Lower lobe of right lung (tissue), 2 donors: ENCODE measurements around the gene LCN1. TPM values are rescaled to one million over a fixed set of nuclear protein-coding genes. Genes with fewer than 3 reads are reported as not detected.
"Not testable (repeated sequence)": the region's sequence is repeated elsewhere in the genome, so short reads cannot be mapped to it uniquely, and the experiment has no call there.

Source experiments
- ATAC-seq, 2 donors: fragments of 200-7000 bp; cut with Tn5 transposase; one replicate each; pipeline ENCODE4 v1.9.1; 2020 to 2022; ENCODE audit warnings: mild to moderate bottlenecking in 2 of 2, moderate library complexity in 2 of 2
- DNase-seq: peaks from one replicate; pipeline ENCODE4 v3.0.0-alpha.2; 2020
- H3K27ac ChIP-seq: fragments of 200-600 bp; one replicate; pipeline ENCODE4 v1.8.0; 2022
- H3K27me3 ChIP-seq: fragments of 200-600 bp; one replicate; pipeline ENCODE4 v1.8.0; 2022; ENCODE audit warnings: low read depth
- H3K36me3 ChIP-seq: fragments of 200-600 bp; one replicate; pipeline ENCODE4 v1.8.0; 2022; ENCODE audit warnings: mild to moderate bottlenecking
- H3K4me1 ChIP-seq: fragments of 200-600 bp; one replicate; pipeline ENCODE4 v1.8.0; 2022
- H3K4me3 ChIP-seq: fragments of 200-600 bp; one replicate; pipeline ENCODE4 v1.8.0; 2022; ENCODE audit warnings: mild to moderate bottlenecking
- H3K9me3 ChIP-seq: fragments of 200-600 bp; one replicate; pipeline ENCODE4 v1.8.0; 2022
- CTCF ChIP-seq: fragments of 200-600 bp; IDR thresholded peaks from one replicate; pipeline ENCODE4 v1.8.0; 2022; ENCODE audit warnings: antibody characterized with exemption, mild to moderate bottlenecking
- intact Hi-C: fragments of 100-400 bp; cut with DNase I; formaldehyde crosslinking; loops from one replicate; pipeline ENCODE4 v1.11.0; 2022
- total RNA-seq: library from RNA; stranded (reverse); fragmentation: NEBNext Ultra II Directional; extraction: Animal tissue kit (Norgen Biotek cat#: 25700); gene quantifications from one replicate; pipeline ENCODE4 v1.2.1, GENCODE V29; 2021
- donor health status: DM: no; HTN: yes; CAD: no; lungs with severe emphysema.

Gene LCN1
- total RNA-seq, 1 donor from 2014 or later: not detected

- ATAC-seq (no peak), DNase-seq (no peak)
- intact Hi-C loops: no loop called here
- no peak overlapping the region for H3K4me3 ChIP-seq
- no peaks in the 10 kb centered on the region for H3K9me3 ChIP-seq
- no peak overlapping the region for H3K27ac ChIP-seq
- no peak for TF ChIP-seq CTCF
- H3K27me3 ChIP-seq: peaks cover 3% of the 10 kb centered on the region
- no peaks in the 10 kb centered on the region for H3K4me1 ChIP-seq
- H3K36me3 ChIP-seq: no peaks in the 10 kb centered on the region
Measured at GRCh38 chr9:135536216-135536615, 15.0 kb downstream of the LCN1 start.

- H3K4me1 ChIP-seq, H3K9me3 ChIP-seq, H3K4me3 ChIP-seq, H3K27ac ChIP-seq, DNase-seq, intact Hi-C loops, H3K36me3 ChIP-seq, H3K27me3 ChIP-seq, ATAC-seq: not testable (repeated sequence)
Measured at GRCh38 chr9:135543262-135543894, 22.1 kb downstream of the LCN1 start.

GRCh38 chr9:135544981-135545635 is 23.9 kb downstream of the LCN1 start:
- Histone ChIP-seq H3K4me3 (no peak overlapping the region), H3K27me3 (no peaks in the 10 kb centered on the region), H3K9me3 (no peaks in the 10 kb centered on the region), H3K36me3 (no peaks in the 10 kb centered on the region), H3K27ac (no peak overlapping the region), H3K4me1 (no peaks in the 10 kb centered on the region)
- ATAC-seq (no peak), DNase-seq (no peak)
- intact Hi-C loops: no loop called here
- no peak for TF ChIP-seq CTCF

GRCh38 chr9:135545646-135546176 is 24.5 kb downstream of the LCN1 start, which contains the start of gene OBP2A:
TSS of gene OBP2A (plus strand) at chr9:135546126. CDS start at chr9:135546181, 55 bp downstream.
- not testable (repeated sequence) for DNase-seq

GRCh38 chr9:135546792-135547617 is 25.8 kb downstream of the LCN1 start:
- H3K9me3 ChIP-seq, H3K4me1 ChIP-seq, intact Hi-C loops, H3K36me3 ChIP-seq, DNase-seq, H3K27ac ChIP-seq, H3K27me3 ChIP-seq, ATAC-seq, H3K4me3 ChIP-seq: not testable (repeated sequence)

More at GRCh38 chr9:135545646-135546176, 24.5 kb downstream of the LCN1 start, which contains the start of gene OBP2A:
- H3K27ac ChIP-seq, H3K4me3 ChIP-seq, ATAC-seq, H3K27me3 ChIP-seq, intact Hi-C loops, H3K36me3 ChIP-seq, H3K9me3 ChIP-seq, H3K4me1 ChIP-seq: not testable (repeated sequence)

GRCh38 chr9:135547756-135548736 is 26.8 kb downstream of the LCN1 start:
- no peaks in the 10 kb centered on the region for H3K4me1 ChIP-seq
- no peak overlapping the region for H3K4me3 ChIP-seq
- no peaks in the 10 kb centered on the region for H3K9me3 ChIP-seq
- TF ChIP-seq CTCF: no peak
- DNase-seq: no peak
- H3K27me3 ChIP-seq: no peaks in the 10 kb centered on the region
- intact Hi-C loops: no loop called here
- H3K36me3 ChIP-seq: no peaks in the 10 kb centered on the region
- H3K27ac ChIP-seq: no peak overlapping the region
- ATAC-seq: no peak

- H3K4me3 ChIP-seq, H3K9me3 ChIP-seq, H3K27ac ChIP-seq, ATAC-seq, H3K27me3 ChIP-seq, H3K4me1 ChIP-seq, H3K36me3 ChIP-seq, intact Hi-C loops, DNase-seq: not testable (repeated sequence)
Measured at GRCh38 chr9:135549478-135550343, 28.5 kb downstream of the LCN1 start.
